ENCODE data around the gene DKK3.
"Not testable (repeated sequence)": the region's sequence is repeated elsewhere in the genome, so short reads cannot be mapped to it uniquely, and the experiment has no call there.

DKK3 gene

GRCh38 chr11:12007769-12008737 lies at the start of gene DKK3:
Gene DKK3, minus strand, starts transcription at chr11:12008626. Its CDS starts 44 bp downstream, at chr11:12008582.
- DNase-seq (ENCODE audit: low read depth), result no peak

GRCh38 chr11:12057299-12057980 lies 49.0 kb upstream of the DKK3 start:
- no peak for DNase-seq (ENCODE audit: low read depth)

GRCh38 chr11:12056119-12056518 lies 47.7 kb upstream of the DKK3 start:
- no peak for DNase-seq (ENCODE audit: low read depth)

- no peak for DNase-seq (ENCODE audit: low read depth)
Observed at GRCh38 chr11:12053606-12054361, 45.4 kb upstream of the DKK3 start.

GRCh38 chr11:12052676-12053605 lies 44.5 kb upstream of the DKK3 start:
- DNase-seq (ENCODE audit: low read depth), result no peak

- DNase-seq (ENCODE audit: low read depth), result no peak
Observed at GRCh38 chr11:12051287-12051662, 42.8 kb upstream of the DKK3 start.

- DNase-seq (ENCODE audit: low read depth), result no peak
Observed at GRCh38 chr11:12050470-12051286, 42.3 kb upstream of the DKK3 start.

- no peak for DNase-seq (ENCODE audit: low read depth)
Observed at GRCh38 chr11:12048936-12049790, 40.7 kb upstream of the DKK3 start.

- DNase-seq (ENCODE audit: low read depth), result no peak
Observed at GRCh38 chr11:12046636-12047236, 38.3 kb upstream of the DKK3 start.

- DNase-seq (ENCODE audit: low read depth), result no peak
Observed at GRCh38 chr11:12045914-12046635, 37.6 kb upstream of the DKK3 start.

- DNase-seq (ENCODE audit: low read depth), result no peak
Observed at GRCh38 chr11:12044799-12045198, 36.4 kb upstream of the DKK3 start.

- DNase-seq (ENCODE audit: low read depth), result peak; percentile 98
Observed at GRCh38 chr11:12043959-12044791, 35.7 kb upstream of the DKK3 start.

GRCh38 chr11:12043221-12043620 lies 34.8 kb upstream of the DKK3 start:
- no peak for DNase-seq (ENCODE audit: low read depth)

- DNase-seq (ENCODE audit: low read depth), result peak; percentile 94
Observed at GRCh38 chr11:12042215-12042676, 33.8 kb upstream of the DKK3 start.

GRCh38 chr11:12040719-12041118 lies 32.3 kb upstream of the DKK3 start:
- not testable (repeated sequence) for DNase-seq (ENCODE audit: low read depth)

GRCh38 chr11:12032968-12033367 lies 24.5 kb upstream of the DKK3 start:
- DNase-seq (ENCODE audit: low read depth), result no peak

GRCh38 chr11:12031856-12032544 lies 23.6 kb upstream of the DKK3 start:
- DNase-seq (ENCODE audit: low read depth), result no peak

Measured in HS-27A (cell line).